CD14-positive monocyte (primary cell): ENCODE data around the gene AURKAIP1. TPM values are rescaled to one million over a fixed set of nuclear protein-coding genes. Genes with fewer than 3 reads are reported as not detected.

Experiments
- DNase-seq, 3 donors: peaks; one replicate each; pipeline ENCODE4 v3.0.0-alpha.2; 2011 to 2022
- H2AFZ ChIP-seq: 2 replicates; pipeline ENCODE4 v1.6.0; 2012; ENCODE audit warnings: mild to moderate bottlenecking, low read depth, low read length, inconsistent platforms; ENCODE audit not compliant: insufficient read depth, poor library complexity, severe bottlenecking
- H3K27ac ChIP-seq, 2 donors: 1 replicate in 1 of 2; 2 replicates in 1 of 2; pipeline ENCODE4 v1.5.1; 2012 to 2013; ENCODE audit warnings: low read length in 2 of 2, control low read depth in 1 of 2, inconsistent platforms in 1 of 2, low read depth in 1 of 2, mild to moderate bottlenecking in 1 of 2
- H3K27me3 ChIP-seq, 2 donors: one replicate each; pipeline versions ENCODE4 v1.6.0 to v1.6.1; 2011 to 2013; ENCODE audit warnings: low read length in 2 of 2; ENCODE audit not compliant: control insufficient read depth in 2 of 2, insufficient read depth in 2 of 2
- H3K36me3 ChIP-seq, 2 donors: replicated peaks in 1 of 2; 1 replicate in 1 of 2; 2 replicates in 1 of 2; pipeline versions ENCODE4 v1.5.1 to v1.6.1; 2012 to 2013; ENCODE audit warnings: low read length in 2 of 2, control low read depth in 1 of 2, inconsistent platforms in 1 of 2, mild to moderate bottlenecking in 1 of 2; ENCODE audit not compliant: insufficient read depth in 2 of 2, control insufficient read depth in 1 of 2
- H3K4me1 ChIP-seq, 2 donors: 1 replicate in 1 of 2; 2 replicates in 1 of 2; pipeline versions ENCODE4 v1.5.1 to v1.6.1; 2012 to 2013; ENCODE audit warnings: low read length in 2 of 2, control low read depth in 1 of 2, inconsistent platforms in 1 of 2, mild to moderate bottlenecking in 1 of 2, moderate library complexity in 1 of 2; ENCODE audit not compliant: insufficient read depth in 2 of 2, control insufficient read depth in 1 of 2
- H3K4me2 ChIP-seq: replicated peaks from 2 replicates; pipeline ENCODE3; 2012; ENCODE audit warnings: low read length, moderate library complexity, mild to moderate bottlenecking; ENCODE audit not compliant: poor library complexity, severe bottlenecking; ENCODE audit errors: extremely low read depth
- H3K4me3 ChIP-seq, 3 experiments: fragments of 200-600 bp in 1 of 3; sonication (generic) in 1 of 3; replicated peaks in 1 of 3; 1 replicate in 2 of 3; 2 replicates in 1 of 3; pipeline ENCODE4 v1.5.1; 2011 to 2013; ENCODE audit warnings: low read length in 3 of 3, mild to moderate bottlenecking in 3 of 3, control low read depth in 2 of 3, low read depth in 2 of 3, inconsistent platforms in 1 of 3, moderate library complexity in 1 of 3
- H3K79me2 ChIP-seq: 2 replicates; pipeline ENCODE4 v1.6.0; 2012; ENCODE audit warnings: mild to moderate bottlenecking, control low read depth, inconsistent platforms, low read length, moderate library complexity; ENCODE audit not compliant: insufficient read depth
- H3K9ac ChIP-seq: 2 replicates; pipeline ENCODE4 v1.6.0; 2017; ENCODE audit warnings: low read length, mild to moderate bottlenecking; ENCODE audit not compliant: insufficient read depth, poor library complexity, severe bottlenecking
- H3K9me3 ChIP-seq, 2 donors: replicated peaks in 1 of 2; 1 replicate in 1 of 2; 2 replicates in 1 of 2; pipeline versions ENCODE4 v1.5.1 to v1.6.1; 2012 to 2013; ENCODE audit warnings: low read length in 2 of 2, control low read depth in 1 of 2; ENCODE audit not compliant: control insufficient read depth in 1 of 2, insufficient read depth in 1 of 2
- H4K20me1 ChIP-seq: 2 replicates; pipeline ENCODE4 v1.6.0; 2012; ENCODE audit warnings: mild to moderate bottlenecking, low read length, control low read depth, moderate library complexity; ENCODE audit not compliant: insufficient read depth
- H3K27ac Mint-ChIP-seq, 7 donors: one replicate each; pipeline ENCODE4 v1.8.0; 2020; ENCODE audit warnings: mild to moderate bottlenecking in 7 of 7, mixed read lengths in 7 of 7, moderate library complexity in 6 of 7, inconsistent platforms in 2 of 7
- H3K27me3 Mint-ChIP-seq, 3 donors: one replicate each; pipeline ENCODE4 v1.8.0; 2021 to 2022; ENCODE audit warnings: low read depth in 3 of 3, mild to moderate bottlenecking in 3 of 3, mixed read lengths in 3 of 3, moderate library complexity in 3 of 3, inconsistent platforms in 1 of 3
- H3K36me3 Mint-ChIP-seq, 2 donors: one replicate each; pipeline ENCODE4 v1.8.0; 2020; ENCODE audit warnings: mixed read lengths in 2 of 2, inconsistent platforms in 1 of 2, mild to moderate bottlenecking in 1 of 2
- H3K4me1 Mint-ChIP-seq: one replicate; pipeline ENCODE4 v1.8.0; 2020; ENCODE audit warnings: mild to moderate bottlenecking, mixed read lengths
- H3K4me3 Mint-ChIP-seq, 2 donors: one replicate each; pipeline ENCODE4 v1.8.0; 2020; ENCODE audit warnings: mild to moderate bottlenecking in 2 of 2, mixed read lengths in 2 of 2, moderate library complexity in 1 of 2
- H3K9me3 Mint-ChIP-seq, 7 donors: one replicate each; pipeline ENCODE4 v1.8.0; 2020 to 2022; ENCODE audit warnings: mixed read lengths in 7 of 7, mild to moderate bottlenecking in 6 of 7, moderate library complexity in 6 of 7, inconsistent platforms in 2 of 7
- WGBS: methylation state at CpG from one replicate; pipeline ENCODE4 v1.1.5; 2013; ENCODE audit warnings: missing lambda C conversion rate; ENCODE audit not compliant: insufficient coverage; 5-methylcytosine and 5-hydroxymethylcytosine counted together
- intact Hi-C, 2 donors: fragments of 100-400 bp; cut with micrococcal nuclease; formaldehyde crosslinking; loops; one replicate each; pipeline versions ENCODE4 v1.15.0 to v1.15.1; 2023
- polyA plus RNA-seq, 3 donors: library from polyadenylated mRNA; depleted of rRNA in 1 of 3; unstranded in 2 of 3; stranded (reverse) in 1 of 3; fragments of 300-500 nt in 2 of 3; fragments of >200 nt in 1 of 3; fragmentation: Illumina TruSeq in 2 of 3; gene quantifications; 1 replicate in 2 of 3; 2 replicates in 1 of 3; pipeline ENCODE4 v1.2.3, GENCODE V29; 2012 to 2021
- TF ChIP-seq, protein P1 (sequence below): fragments of 200-600 bp; IDR thresholded peaks from one replicate; pipeline ENCODE4 v1.8.0; 2022; ENCODE audit warnings: antibody characterized with exemption, mild to moderate bottlenecking

The AURKAIP1 gene
- polyA plus RNA-seq, 3 donors, result 59.1 to 160 (median 134) TPM

DNA sequence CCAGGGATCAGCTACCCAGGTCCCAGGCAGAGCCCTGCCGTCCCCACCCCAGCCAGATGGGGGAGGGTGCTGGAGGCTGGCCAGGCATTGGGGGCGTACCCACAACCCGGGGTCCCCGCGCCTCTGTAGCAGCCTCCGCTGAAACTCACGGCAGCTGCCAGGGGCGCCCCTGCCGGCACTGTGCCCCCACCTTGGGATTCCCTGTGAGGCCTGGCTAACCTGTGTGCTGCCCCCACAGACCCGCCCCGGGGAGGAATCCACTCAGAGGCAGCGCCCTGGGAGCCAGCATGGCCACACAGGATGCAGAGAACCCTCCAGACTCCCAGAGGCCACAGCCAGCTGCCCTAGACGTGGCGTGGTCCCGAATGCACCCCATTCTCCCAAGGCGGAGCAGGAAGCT, 29.6 kb downstream of the AURKAIP1 start:
- no peak overlapping the region for H3K27ac Mint-ChIP-seq
- no peaks in the 10 kb centered on the region for H3K9me3 ChIP-seq
- H3K4me3 ChIP-seq, result no peak overlapping the region
- intact Hi-C loops, result no loop called here
- H2AFZ ChIP-seq, result no peak overlapping the region
- H3K4me3 Mint-ChIP-seq, result no peak overlapping the region
- H3K27me3 ChIP-seq, result no peaks in the 10 kb centered on the region
- H3K4me2 ChIP-seq, result no peak overlapping the region
- no peaks in the 10 kb centered on the region for H3K9me3 Mint-ChIP-seq
- no peak overlapping the region for H3K27ac ChIP-seq
- peaks cover 2 to 11% (median 4%) of the 10 kb centered on the region in 3 donors for H3K27me3 Mint-ChIP-seq
- H3K79me2 ChIP-seq, result peaks cover 28% of the 10 kb centered on the region
- peaks cover 11 to 17% of the 10 kb centered on the region in 2 donors for H3K4me1 ChIP-seq
- peaks cover 44% of the 10 kb centered on the region for H4K20me1 ChIP-seq
- peaks cover 10 to 15% of the 10 kb centered on the region in 2 donors for H3K36me3 Mint-ChIP-seq
- peaks cover 0 to 14% of the 10 kb centered on the region in 2 donors for H3K36me3 ChIP-seq
- TF ChIP-seq, protein P1, sequence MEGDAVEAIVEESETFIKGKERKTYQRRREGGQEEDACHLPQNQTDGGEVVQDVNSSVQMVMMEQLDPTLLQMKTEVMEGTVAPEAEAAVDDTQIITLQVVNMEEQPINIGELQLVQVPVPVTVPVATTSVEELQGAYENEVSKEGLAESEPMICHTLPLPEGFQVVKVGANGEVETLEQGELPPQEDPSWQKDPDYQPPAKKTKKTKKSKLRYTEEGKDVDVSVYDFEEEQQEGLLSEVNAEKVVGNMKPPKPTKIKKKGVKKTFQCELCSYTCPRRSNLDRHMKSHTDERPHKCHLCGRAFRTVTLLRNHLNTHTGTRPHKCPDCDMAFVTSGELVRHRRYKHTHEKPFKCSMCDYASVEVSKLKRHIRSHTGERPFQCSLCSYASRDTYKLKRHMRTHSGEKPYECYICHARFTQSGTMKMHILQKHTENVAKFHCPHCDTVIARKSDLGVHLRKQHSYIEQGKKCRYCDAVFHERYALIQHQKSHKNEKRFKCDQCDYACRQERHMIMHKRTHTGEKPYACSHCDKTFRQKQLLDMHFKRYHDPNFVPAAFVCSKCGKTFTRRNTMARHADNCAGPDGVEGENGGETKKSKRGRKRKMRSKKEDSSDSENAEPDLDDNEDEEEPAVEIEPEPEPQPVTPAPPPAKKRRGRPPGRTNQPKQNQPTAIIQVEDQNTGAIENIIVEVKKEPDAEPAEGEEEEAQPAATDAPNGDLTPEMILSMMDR, result no peak
- DNase-seq, result no peak
- H3K4me1 Mint-ChIP-seq, result peaks cover 16% of the 10 kb centered on the region
- H3K9ac ChIP-seq, result no peak overlapping the region
- 89% methylated on average over 14 of the region's 16 CpGs for WGBS

DNA sequence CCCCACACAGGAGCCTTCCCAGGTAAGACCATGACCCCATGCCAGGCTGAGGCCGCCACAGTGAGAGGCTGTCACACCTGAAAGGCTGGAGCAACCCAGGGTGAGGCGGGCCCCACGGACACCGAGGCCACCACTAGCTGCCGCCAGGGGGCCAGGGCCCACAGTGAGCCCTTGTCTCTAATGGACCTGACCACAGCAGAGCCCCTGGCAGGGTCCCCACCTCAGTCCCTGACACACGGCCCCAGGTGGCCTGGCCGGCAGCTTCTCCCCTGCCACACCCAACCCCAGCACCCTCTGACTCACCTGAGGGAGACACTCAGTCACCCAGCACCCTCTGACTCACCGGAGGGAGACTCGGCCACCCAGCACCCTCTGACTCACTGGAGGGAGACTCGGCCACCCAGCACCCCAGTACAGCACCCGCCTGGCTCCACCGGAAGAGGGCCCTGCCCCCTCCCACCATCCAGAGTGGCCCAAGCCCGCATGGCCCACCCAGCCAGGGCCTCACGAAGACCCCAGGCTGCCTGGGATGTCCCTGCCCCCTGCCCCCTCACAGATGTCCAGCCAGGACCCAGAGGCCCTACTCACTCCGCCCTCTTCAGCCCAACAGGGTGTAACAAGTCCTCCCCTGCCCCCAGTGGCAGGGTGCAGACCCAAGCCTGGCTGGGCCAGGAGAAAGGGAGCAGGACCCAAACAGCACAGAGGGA, 30.2 kb downstream of the AURKAIP1 start:
- Histone ChIP-seq H2AFZ (no peak overlapping the region), H3K27ac (no peak overlapping the region), H3K9me3 (no peaks in the 10 kb centered on the region), H3K4me3 (no peak overlapping the region), H3K4me2 (no peak overlapping the region), H3K36me3 (peaks cover 0 to 20% of the 10 kb centered on the region in 2 donors), H3K79me2 (peaks cover 28% of the 10 kb centered on the region), H3K4me1 (peaks cover 11 to 17% of the 10 kb centered on the region in 2 donors), H3K9ac (no peak overlapping the region), H3K27me3 (no peaks in the 10 kb centered on the region), H4K20me1 (peaks cover 44% of the 10 kb centered on the region)
- Mint-ChIP-seq H3K27ac (no peak overlapping the region), H3K36me3 (peaks cover 14 to 21% of the 10 kb centered on the region in 2 donors), H3K4me1 (peaks cover 16% of the 10 kb centered on the region), H3K27me3 (peaks cover 2 to 11% (median 6%) of the 10 kb centered on the region in 3 donors), H3K9me3 (peaks cover 0 to under 1% (median 0%) of the 10 kb centered on the region in 7 donors), H3K4me3 (no peak overlapping the region)
- whole genome bisulfite sequencing, result 96% methylated on average over 10 of the region's 15 CpGs
- TF ChIP-seq, protein P1, result no peak
- DNase-seq, result peak in 1 of 3 donors; percentile 70
- intact Hi-C loops, result no loop called here
